HCT116 (cell line): Measurements from ENCODE around the gene JAG1. TPM values are rescaled to one million over a fixed set of nuclear protein-coding genes. Genes with fewer than 3 reads are reported as not detected.

Experiments
- ATAC-seq: fragments of 200-7000 bp; cut with Tn5 transposase; 2 replicates; pipeline ENCODE4 v1.9.1; 2020; ENCODE audit warnings: mild to moderate bottlenecking, moderate library complexity
- BruUV-seq: library from RNA; stranded (reverse); fragments of 400-500 nt; replicated peaks from 2 replicates; lab custom pipeline; 2021; lab: Mats Ljungman, UMichigan
- CTCF ChIA-PET: fragments of 300-600 bp; sonication (Branson Sonifier 250); formaldehyde crosslinking; loops from one replicate; lab custom pipeline; 2021; ENCODE audit warnings: antibody characterized with exemption; lab: Charles Lee
- POLR2A ChIA-PET: fragments of 300-600, 350-600 bp; sonication (Branson Sonifier 250); formaldehyde crosslinking; loops from one replicate; lab custom pipeline; 2021; ENCODE audit warnings: antibody characterized with exemption; lab: Charles Lee
- RAD21 ChIA-PET, 2 experiments: fragments of 300-600 bp; sonication (Branson Sonifier 250); formaldehyde crosslinking; loops; one replicate each; lab custom pipeline; 2023; ENCODE audit warnings: low total read pairs in 2 of 2; ENCODE audit not compliant: uncharacterized antibody in 2 of 2, unreplicated experiment in 2 of 2, low non-redundant PET in 1 of 2; lab: Charles Lee
- DNase-seq: peaks from one replicate; pipeline ENCODE4 v3.0.0-alpha.2; 2010; ENCODE audit warnings: low read depth, low spot score
- H2AFZ ChIP-seq: fragments of 200-600 bp; shearing (Covaris generic), sonication (generic); 2 replicates; pipeline ENCODE4 v1.6.1; 2017; ENCODE audit warnings: low read depth, mixed run types, mixed read lengths, antibody characterized with exemption, low read length; ENCODE audit not compliant: poor library complexity, severe bottlenecking
- H3K27ac ChIP-seq: 2 replicates; pipeline ENCODE4 v1.5.1; 2012; ENCODE audit warnings: low read depth, low read length
- H3K27me3 ChIP-seq: fragments of 200-600 bp; sonication (generic); 2 replicates; pipeline ENCODE4 v1.6.1; 2016; ENCODE audit warnings: mixed run types, low read length, mixed read lengths; ENCODE audit not compliant: insufficient read depth
- H3K36me3 ChIP-seq, 2 experiments: fragments of 200-500 bp in 1 of 2; fragments of 200-600 bp in 1 of 2; sonication (Bioruptor generic) in 1 of 2; sonication (generic) in 1 of 2; 2 replicates each; pipeline versions ENCODE4 v1.5.1 to v1.6.1; 2014 to 2016; ENCODE audit warnings: low read length in 2 of 2, inconsistent platforms in 1 of 2, mixed read lengths in 1 of 2, mixed run types in 1 of 2; ENCODE audit not compliant: insufficient read depth in 2 of 2, control insufficient read depth in 1 of 2
- H3K4me1 ChIP-seq, 2 experiments: fragments of 200-600 bp in 1 of 2; sonication (generic) in 1 of 2; 2 replicates each; pipeline versions ENCODE4 v1.5.1 to v1.6.1; 2012 to 2017; ENCODE audit warnings: low read length in 2 of 2, inconsistent platforms in 1 of 2, mild to moderate bottlenecking in 1 of 2, mixed read lengths in 1 of 2, mixed run types in 1 of 2, moderate library complexity in 1 of 2; ENCODE audit not compliant: insufficient read depth in 2 of 2, control insufficient read depth in 1 of 2
- H3K4me2 ChIP-seq: fragments of 200-600 bp; sonication (generic); 2 replicates; pipeline ENCODE4 v1.6.1; 2017; ENCODE audit warnings: mixed run types, low read length, mixed read lengths
- H3K4me3 ChIP-seq, 2 experiments: fragments of 200-600 bp in 1 of 2; sonication (generic) in 1 of 2; replicated peaks in 1 of 2; 2 replicates each; pipeline ENCODE4 v1.5.1; 2011 to 2016; ENCODE audit warnings: low read length in 2 of 2, control low read depth in 1 of 2, low read depth in 1 of 2, mild to moderate bottlenecking in 1 of 2, mixed read lengths in 1 of 2, mixed run types in 1 of 2
- H3K79me2 ChIP-seq: fragments of 200-600 bp; sonication (generic); 2 replicates; pipeline ENCODE4 v1.6.1; 2017; ENCODE audit warnings: mild to moderate bottlenecking, mixed run types, low read length, moderate library complexity, mixed read lengths; ENCODE audit not compliant: insufficient read depth
- H3K9ac ChIP-seq: fragments of 200-600 bp; sonication (generic); 2 replicates; pipeline ENCODE4 v1.6.1; 2016; ENCODE audit warnings: low read length, mixed read lengths
- H3K9me2 ChIP-seq: fragments of 200-600 bp; sonication (generic), shearing (Covaris generic); 2 replicates; pipeline ENCODE4 v1.6.1; 2017; ENCODE audit warnings: mixed run types, mild to moderate bottlenecking, moderate library complexity; ENCODE audit not compliant: insufficient read depth
- H3K9me3 ChIP-seq, 2 experiments: fragments of 200-500 bp in 1 of 2; fragments of 200-600 bp in 1 of 2; sonication (Bioruptor generic) in 1 of 2; sonication (generic) in 1 of 2; 2 replicates each; pipeline ENCODE4 v1.6.1; 2014 to 2017; ENCODE audit warnings: low read length in 2 of 2, mixed read lengths in 2 of 2, inconsistent platforms in 1 of 2, low read depth in 1 of 2, mild to moderate bottlenecking in 1 of 2, mixed run types in 1 of 2, moderate library complexity in 1 of 2; ENCODE audit not compliant: control insufficient read depth in 1 of 2, insufficient read depth in 1 of 2
- H4K20me1 ChIP-seq: fragments of 200-600 bp; sonication (generic), shearing (Covaris generic); 2 replicates; pipeline ENCODE4 v1.6.1; 2017; ENCODE audit warnings: mixed run types, mild to moderate bottlenecking, moderate library complexity; ENCODE audit not compliant: insufficient read depth
- CBX3 ChIP-seq: IDR thresholded peaks from 2 replicates; pipeline ENCODE4 v1.6.1; 2012; ENCODE audit warnings: low read depth
- CEBPB ChIP-seq: IDR thresholded peaks from 2 replicates; pipeline ENCODE4 v1.6.1; 2012; ENCODE audit warnings: low read depth
- EGR1 ChIP-seq: IDR thresholded peaks from 2 replicates; pipeline ENCODE4 v1.6.1; 2012; ENCODE audit warnings: low read depth
- ELF1 ChIP-seq: IDR thresholded peaks from 2 replicates; pipeline ENCODE4 v1.6.1; 2012; ENCODE audit warnings: low read depth, borderline replicate concordance
- EZH2phosphoT487 ChIP-seq: fragments of 200-600 bp; IDR thresholded peaks from 2 replicates; pipeline ENCODE4 v1.6.1; 2018; ENCODE audit warnings: antibody characterized with exemption, borderline replicate concordance
- FOSL1 ChIP-seq: IDR thresholded peaks from 2 replicates; pipeline ENCODE4 v1.6.1; 2012; ENCODE audit warnings: low read depth
- JUND ChIP-seq: IDR thresholded peaks from 2 replicates; pipeline ENCODE4 v1.6.1; 2012
- POLR2AphosphoS5 ChIP-seq: IDR thresholded peaks from 2 replicates; pipeline ENCODE4 v1.6.1; 2011; ENCODE audit warnings: mild to moderate bottlenecking, low read depth, low read length, moderate library complexity
- RAD21 ChIP-seq: IDR thresholded peaks from 2 replicates; pipeline ENCODE4 v1.6.1; 2012; ENCODE audit warnings: low read depth, mild to moderate bottlenecking
- SP1 ChIP-seq: IDR thresholded peaks from 2 replicates; pipeline ENCODE4 v1.6.1; 2012; ENCODE audit warnings: low read depth
- SRF ChIP-seq: IDR thresholded peaks from 2 replicates; pipeline ENCODE4 v1.6.1; 2012; ENCODE audit warnings: low read depth
- TCF7L2 ChIP-seq: IDR thresholded peaks from 2 replicates; pipeline ENCODE4 v1.7.0; 2011; ENCODE audit warnings: borderline replicate concordance, inconsistent platforms; ENCODE audit not compliant: insufficient read depth, insufficient read length; ENCODE audit errors: extremely low read depth
- YY1 ChIP-seq: IDR thresholded peaks from 2 replicates; pipeline ENCODE4 v1.6.1; 2011; ENCODE audit warnings: low read length, low read depth, moderate library complexity, mild to moderate bottlenecking; ENCODE audit not compliant: insufficient replicate concordance; ENCODE audit errors: extremely low read depth
- ZFX ChIP-seq: fragments of 450-650 bp; IDR thresholded peaks from 2 replicates; pipeline ENCODE4 v1.6.1; 2017
- ZNF274 ChIP-seq: fragments of 200-500 bp; sonication (Bioruptor generic); IDR thresholded peaks from 2 replicates; pipeline ENCODE4 v1.6.1; 2014; ENCODE audit warnings: mild to moderate bottlenecking, low read depth, low read length, inconsistent platforms
- intact Hi-C: fragments of 100-400 bp; cut with micrococcal nuclease; formaldehyde crosslinking; loops from 2 replicates; pipeline ENCODE4 v1.10.0; 2022
- total RNA-seq: library from RNA; stranded (reverse); gene quantifications from one replicate; pipeline ENCODE4 v1.2.1, GENCODE V29; 2021; ENCODE audit not compliant: unreplicated experiment
- TF ChIP-seq, protein P1 (sequence below): IDR thresholded peaks from 2 replicates; pipeline ENCODE4 v1.6.1; 2011; ENCODE audit warnings: mild to moderate bottlenecking, low read length, moderate library complexity; ENCODE audit not compliant: insufficient replicate concordance; ENCODE audit errors: extremely low read depth
- TF ChIP-seq, protein P2 (sequence below): IDR thresholded peaks from 2 replicates; pipeline ENCODE4 v1.6.1; 2012

JAG1 gene
- total RNA-seq, 1 experiment from 2014 or later: 31.9 TPM

DNA sequence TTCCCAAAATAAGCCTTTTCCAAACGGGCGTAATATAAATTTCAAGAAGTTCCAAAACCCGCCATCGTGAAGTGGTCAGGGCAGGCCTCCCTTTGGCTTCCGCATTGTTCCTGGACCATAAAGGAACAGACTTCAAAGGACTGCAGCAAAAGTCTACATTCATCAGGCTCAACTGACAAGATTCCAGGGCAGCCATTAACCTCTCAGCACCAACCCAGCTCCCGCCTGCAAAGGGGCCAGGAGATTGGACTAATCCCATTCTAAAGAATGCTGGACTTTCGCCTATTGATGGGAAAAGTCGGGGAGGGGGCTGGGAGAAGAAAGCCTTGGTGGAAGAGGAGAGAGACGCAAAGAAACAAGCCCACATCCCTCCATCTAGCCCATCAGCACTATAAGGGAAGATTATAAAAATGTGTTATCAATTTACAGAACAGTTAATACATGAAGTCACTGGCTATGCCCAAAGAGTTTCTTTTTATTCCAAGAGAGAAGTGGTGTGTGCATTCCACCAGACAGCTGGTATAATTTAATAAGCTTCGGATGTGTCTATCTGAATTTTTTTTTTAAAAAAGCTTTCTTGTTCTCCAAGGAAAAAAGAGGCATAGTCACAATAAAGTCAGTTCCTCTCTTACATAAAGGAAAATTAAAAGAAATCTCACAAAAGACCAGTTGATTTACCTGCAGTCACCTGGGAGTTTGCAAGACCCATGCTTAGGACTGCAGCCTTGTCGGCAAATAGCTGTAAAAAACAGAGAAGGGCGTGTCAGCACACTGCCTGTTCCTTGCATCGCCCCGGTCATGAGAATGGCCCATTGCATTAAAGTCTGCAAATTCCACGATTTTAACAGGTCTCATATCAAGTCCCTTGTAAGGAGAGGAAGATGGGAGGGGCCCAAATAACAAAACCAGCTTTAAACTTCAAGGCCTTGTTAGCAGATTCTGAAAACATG, 17.8 kb downstream of the JAG1 start:
- TF ChIP-seq RAD21: no peak
- no peak for TF ChIP-seq CEBPB
- TF ChIP-seq TCF7L2: no peak
- no peak for TF ChIP-seq EGR1
- no peak for TF ChIP-seq YY1
- TF ChIP-seq ELF1: no peak
- TF ChIP-seq SP1: no peak
- TF ChIP-seq CBX3: no peak
- TF ChIP-seq, protein P1, sequence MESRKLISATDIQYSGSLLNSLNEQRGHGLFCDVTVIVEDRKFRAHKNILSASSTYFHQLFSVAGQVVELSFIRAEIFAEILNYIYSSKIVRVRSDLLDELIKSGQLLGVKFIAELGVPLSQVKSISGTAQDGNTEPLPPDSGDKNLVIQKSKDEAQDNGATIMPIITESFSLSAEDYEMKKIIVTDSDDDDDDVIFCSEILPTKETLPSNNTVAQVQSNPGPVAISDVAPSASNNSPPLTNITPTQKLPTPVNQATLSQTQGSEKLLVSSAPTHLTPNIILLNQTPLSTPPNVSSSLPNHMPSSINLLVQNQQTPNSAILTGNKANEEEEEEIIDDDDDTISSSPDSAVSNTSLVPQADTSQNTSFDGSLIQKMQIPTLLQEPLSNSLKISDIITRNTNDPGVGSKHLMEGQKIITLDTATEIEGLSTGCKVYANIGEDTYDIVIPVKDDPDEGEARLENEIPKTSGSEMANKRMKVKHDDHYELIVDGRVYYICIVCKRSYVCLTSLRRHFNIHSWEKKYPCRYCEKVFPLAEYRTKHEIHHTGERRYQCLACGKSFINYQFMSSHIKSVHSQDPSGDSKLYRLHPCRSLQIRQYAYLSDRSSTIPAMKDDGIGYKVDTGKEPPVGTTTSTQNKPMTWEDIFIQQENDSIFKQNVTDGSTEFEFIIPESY: no peak
- TF ChIP-seq ZFX: no peak
- no peak for TF ChIP-seq SRF
- no peak for TF ChIP-seq POLR2AphosphoS5
- TF ChIP-seq JUND: no peak
- TF ChIP-seq ZNF274: no peak
- no peak for TF ChIP-seq EZH2phosphoT487
- no peak for TF ChIP-seq FOSL1
- TF ChIP-seq, protein P2, sequence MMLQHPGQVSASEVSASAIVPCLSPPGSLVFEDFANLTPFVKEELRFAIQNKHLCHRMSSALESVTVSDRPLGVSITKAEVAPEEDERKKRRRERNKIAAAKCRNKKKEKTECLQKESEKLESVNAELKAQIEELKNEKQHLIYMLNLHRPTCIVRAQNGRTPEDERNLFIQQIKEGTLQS: no peak
- no peaks in the 10 kb centered on the region for H3K27me3 ChIP-seq
- no peak overlapping the region for H3K4me2 ChIP-seq
- no peaks in the 10 kb centered on the region for H3K79me2 ChIP-seq
- H3K9me3 ChIP-seq: no peaks in the 10 kb centered on the region
- POLR2A ChIA-PET: no interaction called here
- no peak overlapping the region for H3K4me3 ChIP-seq
- H3K4me1 ChIP-seq: no peaks in the 10 kb centered on the region
- no TSS peak for BruUV-seq
- no peak overlapping the region for H3K9ac ChIP-seq
- H3K36me3 ChIP-seq: peaks cover 32 to 76% of the 10 kb centered on the region in 2 experiments; a peak in 3 of 4 replicates
- ATAC-seq (no peak), DNase-seq (no peak)
- CTCF ChIA-PET: no interaction called here
- H3K9me2 ChIP-seq: no peaks in the 10 kb centered on the region
- H2AFZ ChIP-seq: no peak overlapping the region
- intact Hi-C loops: no loop called here
- RAD21 ChIA-PET: no interaction called here
- H3K27ac ChIP-seq: no peak overlapping the region
- H4K20me1 ChIP-seq: no peaks in the 10 kb centered on the region; the same call in 1 of the 2 replicates
